Small intestine (tissue), 7 donors: ENCODE results near the gene CNBD2. TPM values are rescaled to one million over a fixed set of nuclear protein-coding genes. Genes with fewer than 3 reads are reported as not detected.
A peak's percentile ranks its signal among the peaks of the same experiment; 100 is the strongest.
"Not testable (repeated sequence)": the region's sequence is repeated elsewhere in the genome, so short reads cannot be mapped to it uniquely, and the experiment has no call there.

ENCODE experiments used
- DNase-seq, 2 donors: peaks; one replicate each; pipeline versions ENCODE4 v3.0.0 to v3.0.0-alpha.2; 2013
- FAIRE-seq: peaks from 2 replicates; lab custom pipeline; 2012; peaks lifted over from hg19 to GRCh38; lab: Jason Lieb, UNC
- H3K27ac ChIP-seq, 3 donors: one replicate each; pipeline ENCODE4 v1.5.1; 2013; ENCODE audit warnings: low read length in 2 of 3, mild to moderate bottlenecking in 2 of 3, control low read depth in 1 of 3, inconsistent platforms in 1 of 3, low read depth in 1 of 3, moderate library complexity in 1 of 3
- H3K27me3 ChIP-seq, 3 donors: one replicate each; pipeline ENCODE4 v1.6.1; 2013; ENCODE audit warnings: low read length in 3 of 3, inconsistent platforms in 1 of 3; ENCODE audit not compliant: control insufficient read depth in 3 of 3, insufficient read depth in 3 of 3
- H3K36me3 ChIP-seq, 3 donors: one replicate each; pipeline ENCODE4 v1.6.1; 2013; ENCODE audit warnings: low read length in 3 of 3, inconsistent platforms in 1 of 3, low read depth in 1 of 3, mild to moderate bottlenecking in 1 of 3, moderate library complexity in 1 of 3; ENCODE audit not compliant: control insufficient read depth in 3 of 3, insufficient read depth in 2 of 3
- H3K4me1 ChIP-seq, 3 donors: one replicate each; pipeline ENCODE4 v1.6.1; 2013; ENCODE audit warnings: low read length in 2 of 3, inconsistent platforms in 1 of 3, low read depth in 1 of 3, mild to moderate bottlenecking in 1 of 3, moderate library complexity in 1 of 3; ENCODE audit not compliant: control insufficient read depth in 3 of 3, insufficient read depth in 2 of 3
- H3K4me3 ChIP-seq, 3 donors: one replicate each; pipeline ENCODE4 v1.5.1; 2013; ENCODE audit warnings: low read length in 3 of 3, control low read depth in 1 of 3, inconsistent platforms in 1 of 3, low read depth in 1 of 3, mild to moderate bottlenecking in 1 of 3, moderate library complexity in 1 of 3
- H3K9me3 ChIP-seq, 2 donors: one replicate each; pipeline ENCODE4 v1.6.1; 2013; ENCODE audit warnings: low read depth in 1 of 2, low read length in 1 of 2; ENCODE audit not compliant: control insufficient read depth in 2 of 2, insufficient read depth in 1 of 2
- WGBS, 3 donors: extraction: QIAGEN DNeasy Blood & Tissue Kit; methylation state at CpG; one replicate each; pipeline ENCODE4 v1.1.7; 2013; 5-methylcytosine and 5-hydroxymethylcytosine counted together
- polyA plus RNA-seq, 4 donors: library from polyadenylated mRNA; stranded (reverse) in 3 of 4; unstranded in 1 of 4; fragments of 200-250 nt in 3 of 4; fragments of 120-200 nt in 1 of 4; gene quantifications; one replicate each; pipeline versions ENCODE4 v1.2.1 to v1.2.3, GENCODE V29; 2013
- donor health status: healthy with polysubstance abuse.
- donor health status: control.
- donor health status: control.
- donor health status: Bipolar disorder and iron deficiency.
- donor health status: healthy.

CNBD2 gene
- polyA plus RNA-seq, 4 donors = 4.3 to 17.7 (median 13.5) TPM

GRCh38 chr20:36050436-36051317 is 82.3 kb downstream of the CNBD2 start:
- WGBS, 3 donors = 0 to 1% (median 0%) methylated on average over 57 to 75 of the region's 75 CpGs
- Histone ChIP-seq H3K27me3 (no peaks in the 10 kb centered on the region), H3K4me1 (peaks cover 0 to 16% (median 0%) of the 10 kb centered on the region in 3 donors), H3K27ac (peak overlapping the region; percentile 94 to 99 (median 98)), H3K36me3 (peaks cover 0 to 3% (median 0%) of the 10 kb centered on the region in 3 donors), H3K4me3 (peak overlapping the region; percentile 87 to 97 (median 97)), H3K9me3 (no peaks in the 10 kb centered on the region)
- no peak for FAIRE-seq
- peak; percentile 93 to 95 for DNase-seq

- H3K4me3 ChIP-seq = peak overlapping the region in 2 of 3 donors; percentile 87 to 97
- no peaks in the 10 kb centered on the region for H3K9me3 ChIP-seq
- 65 to 74% (median 74%) methylated on average over 13 of the region's 13 CpGs for WGBS, 3 donors
- no peak for FAIRE-seq
- peaks cover 0 to 16% (median 0%) of the 10 kb centered on the region in 3 donors for H3K4me1 ChIP-seq
- peak overlapping the region; percentile 3 to 99 (median 98) for H3K27ac ChIP-seq
- H3K27me3 ChIP-seq = no peaks in the 10 kb centered on the region
- H3K36me3 ChIP-seq = peaks cover 0 to 3% (median 0%) of the 10 kb centered on the region in 3 donors
- DNase-seq = peak in 1 of 2 donors; percentile 16
Measured at GRCh38 chr20:36051318-36052116, 83.1 kb downstream of the CNBD2 start.

GRCh38 chr20:36052117-36052513 is 83.7 kb downstream of the CNBD2 start:
- H3K9me3 ChIP-seq = no peaks in the 10 kb centered on the region
- no peak for DNase-seq
- no peak for FAIRE-seq
- H3K36me3 ChIP-seq = no peaks in the 10 kb centered on the region
- peaks cover 0 to 16% (median 0%) of the 10 kb centered on the region in 3 donors for H3K4me1 ChIP-seq
- peak overlapping the region in 1 of 3 donors; percentile 99 for H3K27ac ChIP-seq
- no peaks in the 10 kb centered on the region for H3K27me3 ChIP-seq
- no peak overlapping the region for H3K4me3 ChIP-seq
- 88 to 91% (median 89%) methylated on average over 6 of the region's 6 CpGs for WGBS, 3 donors

GRCh38 chr20:36053863-36054518 is 85.6 kb downstream of the CNBD2 start:
- H3K27me3 ChIP-seq, H3K27ac ChIP-seq, DNase-seq, H3K9me3 ChIP-seq, H3K4me3 ChIP-seq, H3K36me3 ChIP-seq, FAIRE-seq: not testable (repeated sequence)
- peaks cover 0 to 16% (median 0%) of the 10 kb centered on the region in 3 donors for H3K4me1 ChIP-seq
- WGBS, 3 donors = 86 to 89% (median 87%) methylated on average over 9 of the region's 9 CpGs

- no peak overlapping the region for H3K27ac ChIP-seq
- H3K27me3 ChIP-seq = no peaks in the 10 kb centered on the region
- H3K4me3 ChIP-seq = no peak overlapping the region
- DNase-seq (no peak), FAIRE-seq (no peak)
- peaks cover 0 to 16% (median 0%) of the 10 kb centered on the region in 3 donors for H3K4me1 ChIP-seq
- H3K36me3 ChIP-seq = no peaks in the 10 kb centered on the region
- 50 to 61% (median 55%) methylated on average over 4 of the region's 4 CpGs for WGBS, 3 donors
- H3K9me3 ChIP-seq = no peaks in the 10 kb centered on the region
Measured at GRCh38 chr20:36055145-36055544, 86.8 kb downstream of the CNBD2 start.

- DNase-seq (no peak), FAIRE-seq (no peak)
- no peaks in the 10 kb centered on the region for H3K36me3 ChIP-seq
- H3K27ac ChIP-seq = no peak overlapping the region
- H3K4me3 ChIP-seq = no peak overlapping the region
- H3K9me3 ChIP-seq = no peaks in the 10 kb centered on the region
- WGBS, 3 donors = 88 to 98% (median 93%) methylated on average over 1 of the region's 1 CpG
- H3K27me3 ChIP-seq = no peaks in the 10 kb centered on the region
- peaks cover 0 to 12% (median 0%) of the 10 kb centered on the region in 3 donors for H3K4me1 ChIP-seq
Measured at GRCh38 chr20:36060676-36061075, 92.3 kb downstream of the CNBD2 start.

GRCh38 chr20:36061754-36062153 is 93.4 kb downstream of the CNBD2 start:
- H3K27me3 ChIP-seq = no peaks in the 10 kb centered on the region
- no peak for FAIRE-seq
- H3K4me3 ChIP-seq = no peak overlapping the region
- DNase-seq = no peak
- H3K27ac ChIP-seq = no peak overlapping the region
- no peaks in the 10 kb centered on the region for H3K36me3 ChIP-seq
- H3K4me1 ChIP-seq = peaks cover 0 to 12% (median 0%) of the 10 kb centered on the region in 3 donors
- H3K9me3 ChIP-seq = no peaks in the 10 kb centered on the region
- WGBS, 3 donors = 47 to 71% (median 58%) methylated on average over 1 of the region's 1 CpG

GRCh38 chr20:36062799-36063198 is 94.4 kb downstream of the CNBD2 start:
- DNase-seq = no peak
- Histone ChIP-seq H3K27ac (no peak overlapping the region), H3K27me3 (no peaks in the 10 kb centered on the region), H3K36me3 (no peaks in the 10 kb centered on the region), H3K4me3 (no peak overlapping the region), H3K4me1 (peaks cover 0 to 12% (median 0%) of the 10 kb centered on the region in 3 donors), H3K9me3 (no peaks in the 10 kb centered on the region)
- WGBS, 3 donors = 23 to 55% (median 33%) methylated on average over 1 of the region's 1 CpG
- no peak for FAIRE-seq
